GM19372 (cell line): ENCODE measurements around the gene TARBP2.

Experiments
- ATAC-seq: cut with Tn5 transposase; IDR thresholded peaks from one replicate; pipeline ENCODE4 v1.9.1; 2021; ENCODE audit warnings: mild to moderate bottlenecking, low read depth, moderate library complexity; ENCODE audit not compliant: unreplicated experiment

TARBP2 gene

GRCh38 chr12:53493610-53494391 lies 7.3 kb upstream of the TARBP2 start:
- ATAC-seq = no peak

GRCh38 chr12:53495903-53496751 lies 5.0 kb upstream of the TARBP2 start:
- ATAC-seq = no peak

- no peak for ATAC-seq
Measured at GRCh38 chr12:53496752-53497032, 4.4 kb upstream of the TARBP2 start.

GRCh38 chr12:53497461-53497860 lies 3.6 kb upstream of the TARBP2 start:
- no peak for ATAC-seq

GRCh38 chr12:53498235-53498630 lies 2.9 kb upstream of the TARBP2 start:
- no peak for ATAC-seq

GRCh38 chr12:53499266-53500141 lies 1.6 kb upstream of the TARBP2 start, which contains the start of gene MAP3K12:
Gene MAP3K12 (minus strand): TSS chr12:53499458. CDS start chr12:53487391, 12,067 bp downstream.
- no peak for ATAC-seq

- ATAC-seq = no peak
Measured at GRCh38 chr12:53500142-53500775, 824 bp upstream of the TARBP2 start.

GRCh38 chr12:53501615-53502181 lies 615 bp downstream of the TARBP2 start:
- ATAC-seq = no peak

- no peak for ATAC-seq
Measured at GRCh38 chr12:53502331-53502730, 1.2 kb downstream of the TARBP2 start.

- no peak for ATAC-seq
Measured at GRCh38 chr12:53502983-53503728, 2.1 kb downstream of the TARBP2 start.

- no peak for ATAC-seq
Measured at GRCh38 chr12:53504004-53504920, 3.2 kb downstream of the TARBP2 start.

GRCh38 chr12:53505086-53505485 lies 4.0 kb downstream of the TARBP2 start:
- ATAC-seq = no peak

GRCh38 chr12:53505555-53506449 lies 4.7 kb downstream of the TARBP2 start:
- no peak for ATAC-seq

GRCh38 chr12:53506450-53506785 lies 5.3 kb downstream of the TARBP2 start:
- ATAC-seq = no peak

GRCh38 chr12:53506881-53507602 lies 6.0 kb downstream of the TARBP2 start, which contains the start of gene NPFF:
Gene NPFF (minus strand): TSS chr12:53507484. CDS start chr12:53507474, 10 bp downstream.
- ATAC-seq = no peak

GRCh38 chr12:53507603-53507885 lies 6.5 kb downstream of the TARBP2 start:
- ATAC-seq = no peak
